HG03175 (cell line): Measurements from ENCODE around the gene PRICKLE4.

ENCODE experiments used
- ATAC-seq: cut with Tn5 transposase; IDR thresholded peaks from one replicate; pipeline ENCODE4 v1.9.1; 2021; ENCODE audit warnings: mild to moderate bottlenecking, moderate library complexity; ENCODE audit not compliant: unreplicated experiment

Gene PRICKLE4

GRCh38 chr6:41832263-41832662, 51.7 kb downstream of the PRICKLE4 start:
- no peak for ATAC-seq

- ATAC-seq = no peak
Observed at GRCh38 chr6:41836022-41836659, 55.6 kb downstream of the PRICKLE4 start.

GRCh38 chr6:41836660-41837052, 56.1 kb downstream of the PRICKLE4 start:
- ATAC-seq = no peak
